Naive thymus-derived CD4-positive, alpha-beta T cell (primary cell): ENCODE measurements around the gene PAM16. TPM values are rescaled to one million over a fixed set of nuclear protein-coding genes. Genes with fewer than 3 reads are reported as not detected.

ENCODE experiments used
- ATAC-seq: fragments of 150-1000 bp; cut with Tn5 transposase; 2 replicates; pipeline ENCODE4 v1.10.0; 2021; ENCODE audit warnings: mild to moderate bottlenecking, moderate library complexity
- CTCF ChIA-PET: fragments of 350-600 bp; sonication (Branson Sonifier 250); formaldehyde crosslinking; loops from one replicate; lab custom pipeline; 2021; ENCODE audit warnings: antibody characterized with exemption; lab: Charles Lee
- POLR2A ChIA-PET: fragments of 350-600 bp; sonication (Branson Sonifier 250); formaldehyde crosslinking; loops from one replicate; lab custom pipeline; 2021; ENCODE audit warnings: antibody characterized with exemption, inconsistent platforms; lab: Charles Lee
- DNase-seq, 9 donors: peaks; one replicate each; pipeline versions ENCODE4 v3.0.0 to v3.0.0-alpha.2; 2020 to 2022; ENCODE audit warnings: mixed read lengths in 1 of 9
- H3K27ac ChIP-seq: one replicate; pipeline ENCODE4 v1.7.0; 2013; ENCODE audit warnings: mild to moderate bottlenecking, low read depth, low read length, moderate library complexity
- H3K27me3 ChIP-seq, 2 donors: one replicate each; pipeline ENCODE4 v1.7.0; 2013; ENCODE audit warnings: low read length in 2 of 2, mild to moderate bottlenecking in 2 of 2, moderate library complexity in 2 of 2; ENCODE audit not compliant: control insufficient read depth in 2 of 2, insufficient read depth in 2 of 2
- H3K36me3 ChIP-seq, 3 experiments: 1 replicate in 2 of 3; 2 replicates in 1 of 3; pipeline ENCODE4 v1.7.0; 2013; ENCODE audit warnings: low read length in 3 of 3, mild to moderate bottlenecking in 3 of 3, moderate library complexity in 1 of 3; ENCODE audit not compliant: insufficient read depth in 3 of 3, control insufficient read depth in 2 of 3
- H3K4me1 ChIP-seq, 2 donors: one replicate each; pipeline ENCODE4 v1.7.0; 2013; ENCODE audit warnings: low read length in 2 of 2, mild to moderate bottlenecking in 2 of 2, moderate library complexity in 1 of 2; ENCODE audit not compliant: control insufficient read depth in 2 of 2, insufficient read depth in 2 of 2
- H3K4me3 ChIP-seq: 2 replicates; pipeline ENCODE4 v1.7.0; 2013; ENCODE audit warnings: mild to moderate bottlenecking, low read length
- H3K9me3 ChIP-seq, 3 experiments: 1 replicate in 2 of 3; 2 replicates in 1 of 3; pipeline ENCODE4 v1.7.0; 2013; ENCODE audit warnings: low read length in 3 of 3; ENCODE audit not compliant: control insufficient read depth in 2 of 3
- H3K27ac Mint-ChIP-seq, 9 donors: one replicate each; pipeline ENCODE4 v1.8.0; 2020 to 2022; ENCODE audit warnings: mixed read lengths in 9 of 9, mild to moderate bottlenecking in 8 of 9, moderate library complexity in 5 of 9, inconsistent platforms in 2 of 9
- H3K27me3 Mint-ChIP-seq, 5 donors: one replicate each; pipeline ENCODE4 v1.8.0; 2021 to 2022; ENCODE audit warnings: mixed read lengths in 5 of 5, mild to moderate bottlenecking in 1 of 5
- H3K36me3 Mint-ChIP-seq, 5 donors: one replicate each; pipeline ENCODE4 v1.8.0; 2020 to 2022; ENCODE audit warnings: mixed read lengths in 5 of 5, mild to moderate bottlenecking in 3 of 5, inconsistent platforms in 1 of 5
- H3K4me1 Mint-ChIP-seq, 7 donors: one replicate each; pipeline ENCODE4 v1.8.0; 2020 to 2022; ENCODE audit warnings: mixed read lengths in 7 of 7, mild to moderate bottlenecking in 3 of 7, inconsistent platforms in 1 of 7
- H3K4me3 Mint-ChIP-seq, 10 donors: one replicate each; pipeline ENCODE4 v1.8.0; 2020 to 2022; ENCODE audit warnings: mild to moderate bottlenecking in 10 of 10, mixed read lengths in 10 of 10, moderate library complexity in 6 of 10, inconsistent platforms in 2 of 10
- H3K9me3 Mint-ChIP-seq, 11 donors: one replicate each; pipeline ENCODE4 v1.8.0; 2020 to 2022; ENCODE audit warnings: mixed read lengths in 11 of 11, mild to moderate bottlenecking in 4 of 11, inconsistent platforms in 1 of 11, moderate library complexity in 1 of 11
- intact Hi-C, 2 donors: fragments of 100-400 bp; cut with micrococcal nuclease; formaldehyde crosslinking; loops; one replicate each; pipeline ENCODE4 v1.15.1; 2023
- polyA plus RNA-seq, 2 donors: library from polyadenylated mRNA; unstranded; fragments of 300-500 nt; fragmentation: Illumina TruSeq; gene quantifications; one replicate each; pipeline ENCODE4 v1.2.3, GENCODE V29; 2021
- total RNA-seq, 6 experiments: library from RNA in 5 of 6; stranded (reverse) in 5 of 6; gene quantifications; 1 replicate in 5 of 6; 2 replicates in 1 of 6; pipeline ENCODE4 v1.2.3 and lab custom pipeline; 2021 to 2026

The PAM16 gene
- total and polyA plus RNA-seq, 7 experiments from 2014 or later, result 34.1 to 46.2 (median 45.0) TPM

- ATAC-seq (no peak), DNase-seq (peak in 1 of 9 donors; percentile 55)
- Mint-ChIP-seq H3K4me1 (peaks cover 0 to 17% (median 12%) of the 10 kb centered on the region in 7 donors), H3K27me3 (no peaks in the 10 kb centered on the region), H3K36me3 (no peaks in the 10 kb centered on the region), H3K4me3 (peak overlapping the region in 2 of 10 donors; percentile 6 to 25), H3K27ac (peak overlapping the region in 1 of 9 donors; percentile 78), H3K9me3 (no peaks in the 10 kb centered on the region)
- no peaks in the 10 kb centered on the region for H3K9me3 ChIP-seq
- no peak overlapping the region for H3K4me3 ChIP-seq
- H3K27me3 ChIP-seq, result no peaks in the 10 kb centered on the region
- no peak overlapping the region for H3K27ac ChIP-seq
- POLR2A ChIA-PET, result no interaction called here
- CTCF ChIA-PET, result interaction anchor here (1.1 kb wide), 1 partner anchor 29 kb away, joined by 6 read pairs; no protein-coding TSS in a partner anchor
- H3K36me3 ChIP-seq, result peaks cover 0 to 25% (median 0%) of the 10 kb centered on the region in 3 experiments
- intact Hi-C loops, result loop anchor here (5.0 kb wide), 2 partner anchors 38 to 103 kb away; partner anchors contain the start of gene HMOX2 (in 1 of the 2)
- H3K4me1 ChIP-seq, result peaks cover 15 to 19% of the 10 kb centered on the region in 2 donors
Observed at GRCh38 chr16:4373909-4374742, 23.0 kb upstream of the PAM16 start.

GRCh38 chr16:4373356-4373908, 22.3 kb upstream of the PAM16 start:
- POLR2A ChIA-PET, result no interaction called here

GRCh38 chr16:4372578-4373355, 21.6 kb upstream of the PAM16 start:
- Mint-ChIP-seq H3K9me3 (no peaks in the 10 kb centered on the region), H3K27me3 (no peaks in the 10 kb centered on the region), H3K27ac (peak overlapping the region in 2 of 9 donors; percentile 38 to 43), H3K36me3 (no peaks in the 10 kb centered on the region), H3K4me3 (peak overlapping the region in 8 of 10 donors; percentile 16 to 88 (median 78)), H3K4me1 (peaks cover 0 to 19% (median 12%) of the 10 kb centered on the region in 7 donors)
- peak in 1 of 9 donors; percentile 21 for DNase-seq
- Histone ChIP-seq H3K27me3 (no peaks in the 10 kb centered on the region), H3K36me3 (peaks cover 0 to 14% (median 0%) of the 10 kb centered on the region in 3 experiments), H3K9me3 (no peaks in the 10 kb centered on the region), H3K4me1 (peaks cover 15 to 19% of the 10 kb centered on the region in 2 donors), H3K27ac (no peak overlapping the region), H3K4me3 (peak overlapping the region; percentile 51)
- POLR2A ChIA-PET, result no interaction called here
- no peak for ATAC-seq
- CTCF ChIA-PET, result interaction anchor here (1.1 kb wide), 1 partner anchor 31 kb away, joined by 6 read pairs; no protein-coding TSS in a partner anchor
- intact Hi-C loops, result loop anchor here (5.0 kb wide), 2 partner anchors 40 to 105 kb away; partner anchors contain the start of gene HMOX2 (in 1 of the 2)

More at GRCh38 chr16:4373356-4373908, 22.3 kb upstream of the PAM16 start:
- no peaks in the 10 kb centered on the region for H3K9me3 ChIP-seq
- peaks cover 0 to 18% (median 0%) of the 10 kb centered on the region in 3 experiments for H3K36me3 ChIP-seq
- H3K4me3 ChIP-seq, result no peak overlapping the region
- no peaks in the 10 kb centered on the region for H3K27me3 ChIP-seq
- H3K4me1 ChIP-seq, result peaks cover 15 to 19% of the 10 kb centered on the region in 2 donors
- no peak overlapping the region for H3K27ac ChIP-seq
- H3K4me1 Mint-ChIP-seq, result peaks cover 0 to 21% (median 12%) of the 10 kb centered on the region in 7 donors
- H3K36me3 Mint-ChIP-seq, result no peaks in the 10 kb centered on the region
- no peak overlapping the region for H3K27ac Mint-ChIP-seq
- CTCF ChIA-PET, result interaction anchor here (1.1 kb wide), 1 partner anchor 30 kb away, joined by 6 read pairs; no protein-coding TSS in a partner anchor
- DNase-seq (peak in 1 of 9 donors; percentile 23), ATAC-seq (no peak)
- H3K9me3 Mint-ChIP-seq, result no peaks in the 10 kb centered on the region
- intact Hi-C loops, result loop anchor here (5.0 kb wide), 2 partner anchors 39 to 104 kb away; partner anchors contain the start of gene HMOX2 (in 1 of the 2)
- H3K4me3 Mint-ChIP-seq, result no peak overlapping the region
- H3K27me3 Mint-ChIP-seq, result no peaks in the 10 kb centered on the region

DNA sequence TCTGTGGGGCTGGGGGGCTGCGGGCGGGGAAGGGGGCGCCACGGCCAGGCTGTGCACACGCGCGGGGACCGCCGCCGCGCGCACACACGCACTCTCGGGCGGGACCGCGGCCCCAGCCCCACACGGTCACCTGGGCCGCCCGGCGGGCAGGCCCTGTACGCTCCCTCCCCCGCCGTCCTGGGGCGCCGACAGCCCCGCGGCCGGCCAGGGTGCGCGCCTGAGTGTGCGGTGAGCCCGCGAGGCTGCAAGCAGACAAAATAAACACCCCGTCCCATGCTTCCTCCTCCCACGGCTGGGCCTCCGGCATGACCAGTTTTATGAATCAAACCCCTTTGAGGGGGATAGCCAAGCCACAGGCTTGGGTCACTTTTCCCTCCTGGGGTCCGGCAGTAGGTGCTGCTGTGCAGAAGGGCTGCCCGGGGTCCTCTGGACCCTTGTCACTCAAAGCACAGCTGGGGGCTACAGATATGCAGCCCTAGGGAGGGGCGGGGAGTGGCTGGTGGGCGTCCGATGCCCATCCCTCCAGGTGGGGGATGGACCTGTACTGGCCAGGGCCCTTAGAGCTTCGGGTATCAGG, 21.0 kb upstream of the PAM16 start:
- ATAC-seq (peak; percentile 53), DNase-seq (peak in 2 of 9 donors; percentile 33 to 38)
- Mint-ChIP-seq H3K27me3 (no peaks in the 10 kb centered on the region), H3K27ac (peak overlapping the region in 6 of 9 donors; percentile 43 to 74 (median 66)), H3K36me3 (peaks cover 0 to 5% (median 0%) of the 10 kb centered on the region in 5 donors), H3K4me3 (peak overlapping the region; percentile 61 to 88 (median 81)), H3K9me3 (peaks cover 0 to 3% (median 0%) of the 10 kb centered on the region in 11 donors), H3K4me1 (peaks cover 0 to 24% (median 12%) of the 10 kb centered on the region in 7 donors)
- Histone ChIP-seq H3K27me3 (no peaks in the 10 kb centered on the region), H3K9me3 (no peaks in the 10 kb centered on the region), H3K27ac (peak overlapping the region; percentile 58), H3K4me3 (peak overlapping the region; percentile 51), H3K36me3 (peaks cover 0 to 16% (median 6%) of the 10 kb centered on the region in 3 experiments), H3K4me1 (peaks cover 15 to 19% of the 10 kb centered on the region in 2 donors)
- intact Hi-C loops, result loop anchor here (5.0 kb wide), 2 partner anchors 40 to 105 kb away; partner anchors contain the start of gene HMOX2 (in 1 of the 2)
- ChIA-PET CTCF (no interaction called here), POLR2A (no interaction called here)

- Mint-ChIP-seq H3K4me1 (peaks cover 0 to 24% (median 12%) of the 10 kb centered on the region in 7 donors), H3K36me3 (peaks cover 0 to 5% (median 0%) of the 10 kb centered on the region in 5 donors), H3K27me3 (no peaks in the 10 kb centered on the region), H3K4me3 (peak within 1 kb of the TSS; percentile 61 to 88 (median 81)), H3K27ac (peak within 1 kb of the TSS in 6 of 9 donors; percentile 43 to 74 (median 66)), H3K9me3 (peaks cover 0 to 3% (median 0%) of the 10 kb centered on the region in 11 donors)
- Histone ChIP-seq H3K36me3 (peaks cover 0 to 18% (median 6%) of the 10 kb centered on the region in 3 experiments), H3K4me3 (peak within 1 kb of the TSS; percentile 51), H3K27me3 (no peaks in the 10 kb centered on the region), H3K9me3 (no peaks in the 10 kb centered on the region), H3K4me1 (peaks cover 15 to 19% of the 10 kb centered on the region in 2 donors), H3K27ac (peak within 1 kb of the TSS; percentile 58)
- ChIA-PET POLR2A (no interaction called here), CTCF (interaction anchor here (0.9 kb wide), 1 partner anchor 31 kb away, joined by 4 read pairs; no protein-coding TSS in a partner anchor)
- peak; percentile 89 for ATAC-seq
- intact Hi-C loops, result loop anchor here (1.0 to 5.0 kb wide), 5 partner anchors 20 to 245 kb away; partner anchors contain the start of genes PAM16 (in 2 of the 2), CORO7 (in 1 of the 2) and HMOX2 (in 1 of the 2)
- DNase-seq, result peak; percentile 68 to 84 (median 78)
Observed at GRCh38 chr16:4371357-4372000, 20.4 kb upstream of the PAM16 start, which contains the start of gene VASN. Gene VASN, plus strand, starts transcription at chr16:4371848. Its CDS starts 9,030 bp downstream, at chr16:4380878.
